Brain microvascular endothelial cell (primary cell): ENCODE measurements around the gene CAMKK1.

ENCODE experiments used
- DNase-seq: peaks from one replicate; pipeline ENCODE4 v3.0.0-alpha.2; 2020
- H3K27ac ChIP-seq: fragments of 250-450 bp; sonication (Bioruptor Pico); 2 replicates; pipeline ENCODE4 v1.5.1; 2020; ENCODE audit warnings: mild to moderate bottlenecking, moderate library complexity
- H3K27me3 ChIP-seq: fragments of 250-450 bp; sonication (Bioruptor Pico); replicated peaks from 2 replicates; pipeline ENCODE4 v1.5.1; 2020; ENCODE audit warnings: mild to moderate bottlenecking
- H3K36me3 ChIP-seq: fragments of 250-450 bp; sonication (Bioruptor Pico); replicated peaks from 2 replicates; pipeline ENCODE4 v1.5.1; 2020; ENCODE audit warnings: mild to moderate bottlenecking
- H3K4me3 ChIP-seq: 2 replicates; pipeline ENCODE4 v1.5.1; 2011; ENCODE audit warnings: low read depth, mild to moderate bottlenecking, control low read depth, low read length, moderate library complexity
- CTCF ChIP-seq: IDR thresholded peaks from 2 replicates; pipeline ENCODE4 v1.5.1; 2011; ENCODE audit warnings: low read depth, mild to moderate bottlenecking, moderate library complexity, low read length, control low read depth, inconsistent platforms; ENCODE audit errors: missing control alignments
- in situ Hi-C: cut with HindIII; loops from 2 replicates; pipeline ENCODE4 v1.10.0; 2017; ENCODE audit warnings: low sequenced_read_pairs, low pct_ligation_motif_present

The CAMKK1 gene

DNA sequence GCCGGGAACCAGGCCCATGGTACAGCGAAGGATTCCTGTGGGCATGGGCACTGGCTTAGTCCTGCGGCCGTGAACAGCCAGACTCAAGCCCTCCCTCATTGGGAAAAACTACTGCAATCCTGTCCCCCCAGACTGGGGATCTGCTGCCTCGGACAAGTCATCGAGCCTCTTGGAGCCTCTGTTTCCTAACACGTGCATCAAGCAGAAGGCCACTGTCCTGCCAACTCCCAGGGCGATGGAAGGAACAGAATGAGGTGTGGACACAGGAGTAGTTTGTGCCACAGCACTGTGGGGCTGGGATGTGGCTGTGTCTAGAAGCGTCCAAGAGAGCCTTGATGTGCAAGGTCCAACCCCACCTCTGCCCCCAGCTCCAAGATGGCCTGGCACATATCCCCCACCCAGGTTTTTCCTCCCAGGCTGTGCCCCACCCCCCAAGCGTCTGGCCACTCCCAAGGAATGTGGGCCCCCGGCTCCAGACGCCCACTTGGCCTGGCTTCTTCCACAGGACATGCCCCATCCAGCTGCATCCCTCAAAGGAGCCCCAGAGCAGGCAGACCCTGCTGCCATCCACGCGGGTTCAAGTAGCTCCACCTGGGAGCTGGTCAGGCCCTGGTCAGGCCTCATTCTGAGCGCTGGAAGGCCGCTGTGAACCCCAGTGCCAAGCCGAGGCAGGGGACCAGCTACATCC lies 3.4 kb downstream of the CAMKK1 start:
- Histone ChIP-seq H3K36me3 (no peaks in the 10 kb centered on the region), H3K27me3 (no peaks in the 10 kb centered on the region), H3K4me3 (no peak overlapping the region), H3K27ac (peak overlapping the region; percentile 56)
- TF ChIP-seq CTCF: no peak
- in situ Hi-C loops: no loop called here
- DNase-seq: no peak

DNA sequence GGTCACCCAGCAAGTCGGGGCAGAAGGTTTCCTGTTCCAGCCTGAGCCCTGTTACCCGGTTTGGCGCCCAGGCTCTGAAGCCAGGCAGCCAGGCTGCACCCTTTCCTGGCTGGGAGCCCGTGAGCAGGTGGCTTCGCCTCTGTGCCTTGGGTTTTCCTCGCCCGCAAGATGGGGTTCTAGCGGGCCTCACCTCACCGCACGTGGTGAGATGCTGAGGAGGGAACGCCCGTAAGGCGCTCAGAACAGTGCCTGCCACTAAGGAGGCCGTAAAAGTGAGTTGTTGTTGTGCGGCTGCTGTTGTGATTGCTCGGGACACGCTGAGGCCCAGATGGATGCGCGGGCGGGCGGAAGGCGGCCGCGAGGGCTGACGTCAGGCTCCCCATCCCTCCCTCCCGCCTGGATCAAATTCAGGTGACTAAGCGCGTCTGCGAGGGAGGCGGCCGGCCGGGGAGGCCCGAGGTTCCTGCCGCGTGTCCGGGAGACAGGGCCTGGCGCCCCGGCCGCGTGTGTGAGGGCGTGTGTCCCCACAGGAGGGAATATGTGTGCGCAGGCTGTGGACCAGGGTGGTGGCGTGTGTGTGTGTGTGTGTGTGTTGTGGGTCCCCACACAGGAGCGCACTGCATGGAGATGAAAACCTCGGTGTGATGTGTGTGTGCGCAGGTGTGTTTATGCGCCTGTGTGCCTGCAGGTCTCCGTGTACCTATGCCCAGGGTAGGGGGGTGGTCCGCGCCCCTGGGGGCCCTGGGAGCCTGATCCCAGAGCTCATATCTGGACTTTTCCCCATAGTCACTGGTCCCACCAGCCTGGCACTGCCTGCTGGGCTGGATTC lies 4.3 kb downstream of the CAMKK1 start:
- no peak overlapping the region for H3K4me3 ChIP-seq
- peak; percentile 79 for DNase-seq
- peak overlapping the region; percentile 56 for H3K27ac ChIP-seq
- in situ Hi-C loops: no loop called here
- peaks cover 4% of the 10 kb centered on the region for H3K36me3 ChIP-seq
- TF ChIP-seq CTCF: no peak
- no peaks in the 10 kb centered on the region for H3K27me3 ChIP-seq

- DNase-seq: no peak
- in situ Hi-C loops: no loop called here
- H3K27me3 ChIP-seq: no peaks in the 10 kb centered on the region
- H3K36me3 ChIP-seq: peaks cover 4% of the 10 kb centered on the region
- peak overlapping the region; percentile 56 for H3K27ac ChIP-seq
- TF ChIP-seq CTCF: no peak
- H3K4me3 ChIP-seq: no peak overlapping the region
These were observed 5.0 kb downstream of the CAMKK1 start for GRCh38 chr17:3887804-3888203.

- no peaks in the 10 kb centered on the region for H3K27me3 ChIP-seq
- H3K36me3 ChIP-seq: peaks cover 4% of the 10 kb centered on the region
- no peak for DNase-seq
- H3K27ac ChIP-seq: no peak overlapping the region
- H3K4me3 ChIP-seq: no peak overlapping the region
- in situ Hi-C loops: no loop called here
- no peak for TF ChIP-seq CTCF
These were observed 5.5 kb downstream of the CAMKK1 start for GRCh38 chr17:3887394-3887793.

- no peaks in the 10 kb centered on the region for H3K27me3 ChIP-seq
- H3K36me3 ChIP-seq: peaks cover 4% of the 10 kb centered on the region
- in situ Hi-C loops: no loop called here
- no peak overlapping the region for H3K4me3 ChIP-seq
- DNase-seq: no peak
- no peak for TF ChIP-seq CTCF
- no peak overlapping the region for H3K27ac ChIP-seq
These were observed 6.1 kb downstream of the CAMKK1 start for GRCh38 chr17:3886776-3887175.
